A549 treated with RU486 at 1 μM for 4 hours (cell line): ENCODE data around the gene CALCR. TPM values are rescaled to one million over a fixed set of nuclear protein-coding genes. Genes with fewer than 3 reads are reported as not detected.

Experiments used
- total RNA-seq: library from RNA; stranded (reverse); fragments of 200-300 nt; extraction: Qiagen RNA extraction; gene quantifications from 5 replicates; pipeline ENCODE4 v1.2.3, GENCODE V29; 2022; ENCODE audit warnings: low read depth

The CALCR gene
- 0.02 TPM in 1 of 5 replicates, not detected in the others for total RNA-seq

DNA sequence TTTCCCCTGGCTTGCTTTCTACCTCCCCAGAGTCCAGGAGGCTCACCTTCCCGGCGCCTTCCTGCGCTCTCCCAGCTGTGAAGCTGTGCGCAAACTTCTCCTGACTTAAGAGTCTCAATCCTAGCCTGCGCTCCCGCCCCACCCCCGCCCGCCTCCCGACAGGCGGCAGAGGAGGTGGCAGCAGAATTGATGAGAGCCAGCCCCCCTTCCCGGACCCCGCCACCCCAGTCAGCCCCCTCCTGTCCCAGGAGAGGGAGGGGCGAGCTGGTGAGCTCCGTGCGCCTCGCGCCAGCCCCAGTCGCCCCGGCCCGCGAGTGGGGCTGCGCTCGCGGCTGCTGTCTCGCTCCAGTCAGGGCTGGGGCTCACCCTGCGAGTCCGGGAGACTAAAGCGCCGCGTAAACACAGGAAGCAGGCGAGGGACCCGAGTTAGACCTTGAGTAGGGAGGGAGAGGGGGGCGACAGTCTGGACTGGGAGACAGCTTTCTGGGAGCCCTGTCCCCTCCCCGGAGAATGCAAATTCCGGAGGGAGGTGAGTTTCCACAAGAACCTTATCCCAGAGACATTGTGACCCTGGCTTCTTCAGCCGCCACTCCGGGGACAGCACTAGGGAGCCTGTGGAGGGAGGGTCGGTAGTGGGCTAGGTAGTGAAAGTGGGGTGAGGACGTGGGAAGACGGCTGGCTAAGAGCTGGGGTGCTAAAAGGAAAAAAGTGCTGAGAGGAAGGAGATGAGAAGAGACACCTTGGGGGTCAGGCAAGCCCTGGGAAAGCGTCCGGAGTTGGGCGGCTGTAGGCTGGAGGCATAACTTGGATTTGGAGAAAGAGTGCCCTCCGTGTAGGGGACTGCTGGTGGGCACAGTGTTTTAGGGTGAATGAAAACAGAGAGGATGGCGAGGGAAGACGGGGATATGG lies at the start of gene CALCR:
Gene CALCR (minus strand): TSS at position 79 of the 909 bp plus-strand sequence. CDS start 87,743 bp downstream, outside the sequence.

